ENCODE data around the gene CCDC106. TPM values are rescaled to one million over a fixed set of nuclear protein-coding genes. Genes with fewer than 3 reads are reported as not detected.

The CCDC106 gene
- total RNA-seq, 1 experiment from 2014 or later: 47.8 TPM

- no TSS peak for BruUV-seq (replicated peaks)
- H3K4me1 ChIP-seq (ENCODE audit: control insufficient read depth, insufficient read depth, low read length): peaks cover 45% of the 10 kb centered on the region
- peak overlapping the region; percentile 70 to 78 for H3K4me3 ChIP-seq (ENCODE audit: low read depth in 2 of 2, low read length in 2 of 2)
- no peaks in the 10 kb centered on the region for H3K9me3 ChIP-seq (ENCODE audit: control insufficient read depth, insufficient read depth, low read depth, low read length)
- H3K27ac ChIP-seq (ENCODE audit: low read length): peak overlapping the region; percentile 94
- intact Hi-C loops (cut with micrococcal nuclease; ENCODE audit: unreplicated experiment): no loop called here
- in situ Hi-C loops (cut with HindIII; ENCODE audit: low pct_unique_long_range_greater_than_20kb, low sequenced_read_pairs): no loop called here
- TF ChIP-seq SIN3A (IDR thresholded peaks at IDR 0.05; ENCODE audit: borderline replicate concordance, insufficient read depth, low read depth, low read length): no peak
- TF ChIP-seq CTCF (IDR thresholded peaks at IDR 0.05): no peak
- TF ChIP-seq TCF7L2 (IDR thresholded peaks at IDR 0.05; ENCODE audit: low read depth, low read length): no peak
- no peak for TF ChIP-seq POLR2AphosphoS5 (IDR thresholded peaks at IDR 0.05; ENCODE audit: low read depth, low read length)
- no peak for TF ChIP-seq REST (IDR thresholded peaks at IDR 0.05; ENCODE audit: insufficient read depth in 1 of 2, low read depth in 2 of 2, low read length in 1 of 2)
- no peak for ATAC-seq
- H3K27me3 ChIP-seq (ENCODE audit: control insufficient read depth, insufficient read depth, low read length): no peaks in the 10 kb centered on the region
- H3K36me3 ChIP-seq (ENCODE audit: control insufficient read depth, insufficient read depth, low read length): peaks cover 13% of the 10 kb centered on the region
- DNase-seq (ENCODE audit: low read depth, low spot score): no peak
- ChIA-PET POLR2A (interaction anchor here (0.6 kb wide), 1 partner anchor 132 kb away, joined by 3 read pairs; no protein-coding TSS in a partner anchor), CTCF (interaction anchor here (0.5 to 1.4 kb wide), 4 partner anchors 10 to 229 kb away, joined by 4 to 11 read pairs (median 8); no protein-coding TSS in a partner anchor)
Observed at GRCh38 chr19:55646889-55647731, 902 bp upstream of the CCDC106 start.

GRCh38 chr19:55648585-55649267 lies 714 bp downstream of the CCDC106 start:
- H3K9me3 ChIP-seq (ENCODE audit: control insufficient read depth, insufficient read depth, low read depth, low read length): no peaks in the 10 kb centered on the region
- intact Hi-C loops (cut with micrococcal nuclease; ENCODE audit: unreplicated experiment) (no loop called here), in situ Hi-C loops (cut with HindIII; ENCODE audit: low pct_unique_long_range_greater_than_20kb, low sequenced_read_pairs) (no loop called here)
- BruUV-seq (replicated peaks): no TSS peak
- peaks cover 36% of the 10 kb centered on the region for H3K4me1 ChIP-seq (ENCODE audit: control insufficient read depth, insufficient read depth, low read length)
- no peaks in the 10 kb centered on the region for H3K27me3 ChIP-seq (ENCODE audit: control insufficient read depth, insufficient read depth, low read length)
- H3K4me3 ChIP-seq (ENCODE audit: low read depth in 2 of 2, low read length in 2 of 2): peak overlapping the region; percentile 70 to 78
- peak; percentile 19; the same call in 1 of the 2 replicates for ATAC-seq
- H3K36me3 ChIP-seq (ENCODE audit: control insufficient read depth, insufficient read depth, low read length): peaks cover 16% of the 10 kb centered on the region
- no peak for DNase-seq (ENCODE audit: low read depth, low spot score)
- CTCF ChIA-PET: interaction anchor here (0.6 kb wide), 1 partner anchor 659 kb away, joined by 4 read pairs; no protein-coding TSS in a partner anchor
- POLR2A ChIA-PET: no interaction called here
- TF ChIP-seq REST (IDR thresholded peaks at IDR 0.05; ENCODE audit: insufficient read depth in 1 of 2, low read depth in 2 of 2, low read length in 1 of 2): no peak
- no peak for TF ChIP-seq CTCF (IDR thresholded peaks at IDR 0.05)
- TF ChIP-seq SIN3A (IDR thresholded peaks at IDR 0.05; ENCODE audit: borderline replicate concordance, insufficient read depth, low read depth, low read length): no peak
- no peak for TF ChIP-seq POLR2AphosphoS5 (IDR thresholded peaks at IDR 0.05; ENCODE audit: low read depth, low read length)
- no peak for TF ChIP-seq TCF7L2 (IDR thresholded peaks at IDR 0.05; ENCODE audit: low read depth, low read length)
- peak overlapping the region; percentile 94 for H3K27ac ChIP-seq (ENCODE audit: low read length)
